H1 (cell line): ENCODE results near the gene ARMH3. TPM values are rescaled to one million over a fixed set of nuclear protein-coding genes. Genes with fewer than 3 reads are reported as not detected.

Experiments
- CTCF ChIA-PET: fragments of 300-600 bp; sonication (Branson Sonifier 250); formaldehyde crosslinking; loops from one replicate; lab custom pipeline; 2021; ENCODE audit not compliant: partially characterized antibody; lab: Charles Lee
- POLR2A ChIA-PET: fragments of 300-600 bp; sonication (Branson Sonifier 250); formaldehyde crosslinking; loops from one replicate; lab custom pipeline; 2021; ENCODE audit warnings: inconsistent platforms; ENCODE audit not compliant: partially characterized antibody; lab: Charles Lee
- DNase-seq, 2 experiments: peaks; one replicate each; pipeline versions ENCODE4 v3.0.0 to v3.0.0-alpha.2; 2010 to 2022; ENCODE audit warnings: low spot score in 2 of 2, low read depth in 1 of 2, mixed read lengths in 1 of 2
- FAIRE-seq: peaks from 2 replicates; lab custom pipeline; 2011; peaks lifted over from hg19 to GRCh38; lab: Jason Lieb, UNC
- H2AFZ ChIP-seq: 2 replicates; pipeline ENCODE4 v1.8.1; 2012; ENCODE audit warnings: low read length, inconsistent platforms
- H2AK5ac ChIP-seq: 2 replicates; pipeline ENCODE4 v1.6.1; 2013; ENCODE audit warnings: low read depth, low read length
- H2BK120ac ChIP-seq: replicated peaks from 2 replicates; pipeline ENCODE3; 2013; ENCODE audit warnings: low read depth, low read length, inconsistent platforms
- H2BK12ac ChIP-seq: 2 replicates; pipeline ENCODE4 v1.6.1; 2013; ENCODE audit warnings: low read depth, low read length
- H2BK15ac ChIP-seq: 2 replicates; pipeline ENCODE4 v1.6.1; 2013; ENCODE audit warnings: low read length
- H2BK20ac ChIP-seq: 2 replicates; pipeline ENCODE4 v1.6.1; 2013; ENCODE audit warnings: low read length
- H2BK5ac ChIP-seq: 2 replicates; pipeline ENCODE4 v1.6.1; 2013; ENCODE audit warnings: low read depth, low read length
- H3K14ac ChIP-seq: 2 replicates; pipeline ENCODE4 v1.6.1; 2013; ENCODE audit warnings: inconsistent platforms; ENCODE audit not compliant: insufficient read length
- H3K18ac ChIP-seq: 2 replicates; pipeline ENCODE4 v1.6.1; 2013; ENCODE audit warnings: low read length; ENCODE audit errors: extremely low read depth
- H3K23ac ChIP-seq: 2 replicates; pipeline ENCODE4 v1.6.1; 2013; ENCODE audit warnings: inconsistent platforms; ENCODE audit not compliant: insufficient read length
- H3K23me2 ChIP-seq: 2 replicates; pipeline ENCODE4 v1.6.1; 2013; ENCODE audit warnings: low read depth, low read length
- H3K27ac ChIP-seq: 2 replicates; pipeline ENCODE4 v1.6.1; 2011; ENCODE audit warnings: low read depth, low read length, inconsistent platforms
- H3K27me3 ChIP-seq, 4 experiments: replicated peaks in 1 of 4; 1 replicate in 1 of 4; 2 replicates in 3 of 4; pipeline versions ENCODE4 v1.6.1 to v1.8.1; 2011 to 2013; ENCODE audit warnings: low read length in 3 of 4, mild to moderate bottlenecking in 3 of 4, inconsistent platforms in 2 of 4, mixed read lengths in 2 of 4, moderate library complexity in 1 of 4; ENCODE audit not compliant: control insufficient read depth in 3 of 4, insufficient read depth in 3 of 4; ENCODE audit errors: extremely low read depth in 1 of 4
- H3K36me3 ChIP-seq, 4 experiments: 2 replicates each; pipeline versions ENCODE4 v1.6.1 to v1.8.1; 2011 to 2013; ENCODE audit warnings: mild to moderate bottlenecking in 4 of 4, low read length in 3 of 4, moderate library complexity in 2 of 4, control low read depth in 1 of 4, inconsistent platforms in 1 of 4; ENCODE audit not compliant: insufficient read depth in 4 of 4, control insufficient read depth in 2 of 4
- H3K4ac ChIP-seq: replicated peaks from 2 replicates; pipeline ENCODE3; 2013; ENCODE audit warnings: low read length, low read depth, mixed read lengths, inconsistent platforms; ENCODE audit not compliant: insufficient read length
- H3K4me1 ChIP-seq, 4 experiments: replicated peaks in 1 of 4; 1 replicate in 1 of 4; 2 replicates in 3 of 4; pipeline versions ENCODE4 v1.6.1 to v1.8.1; 2011 to 2013; ENCODE audit warnings: low read length in 3 of 4, inconsistent platforms in 2 of 4, mixed read lengths in 1 of 4; ENCODE audit not compliant: insufficient read depth in 4 of 4, control insufficient read depth in 3 of 4
- H3K4me2 ChIP-seq, 2 experiments: 2 replicates each; pipeline versions ENCODE4 v1.6.1 to v1.8.1; 2011 to 2013; ENCODE audit warnings: low read depth in 2 of 2, low read length in 2 of 2, control low read depth in 1 of 2, inconsistent platforms in 1 of 2, mild to moderate bottlenecking in 1 of 2; ENCODE audit not compliant: insufficient read depth in 1 of 2
- H3K4me3 ChIP-seq, 4 experiments: fragments of 200-600, 300-600 bp in 1 of 4; sonication (generic), shearing (Covaris generic), sonication (Bioruptor Twin) in 1 of 4; 2 replicates each; pipeline versions ENCODE4 v1.5.1 to v1.8.1; 2011 to 2016; ENCODE audit warnings: low read length in 4 of 4, low read depth in 3 of 4, control low read depth in 2 of 4, inconsistent platforms in 2 of 4, mild to moderate bottlenecking in 2 of 4, mixed read lengths in 1 of 4, moderate library complexity in 1 of 4; ENCODE audit not compliant: insufficient read depth in 2 of 4; ENCODE audit errors: extremely low read depth in 1 of 4
- H3K56ac ChIP-seq: replicated peaks from 2 replicates; pipeline ENCODE3; 2013; ENCODE audit warnings: low read depth, mild to moderate bottlenecking, mixed read lengths, low read length, inconsistent platforms; ENCODE audit not compliant: insufficient read length
- H3K79me1 ChIP-seq: 2 replicates; pipeline ENCODE4 v1.6.1; 2013; ENCODE audit warnings: low read depth, low read length, control low read depth
- H3K79me2 ChIP-seq, 2 experiments: 2 replicates each; pipeline versions ENCODE4 v1.6.1 to v1.8.1; 2012 to 2013; ENCODE audit warnings: low read length in 2 of 2, mild to moderate bottlenecking in 2 of 2, inconsistent platforms in 1 of 2; ENCODE audit not compliant: insufficient read depth in 2 of 2, control insufficient read depth in 1 of 2
- H3K9ac ChIP-seq, 4 experiments: replicated peaks in 1 of 4; 1 replicate in 1 of 4; 2 replicates in 3 of 4; pipeline versions ENCODE4 v1.6.1 to v1.8.1; 2011 to 2013; ENCODE audit warnings: low read depth in 3 of 4, low read length in 3 of 4, control low read depth in 2 of 4, mild to moderate bottlenecking in 2 of 4, moderate library complexity in 2 of 4, inconsistent platforms in 1 of 4; ENCODE audit errors: extremely low read depth in 1 of 4
- H3K9me3 ChIP-seq, 2 experiments: 2 replicates each; pipeline versions ENCODE4 v1.6.1 to v1.8.1; 2012 to 2013; ENCODE audit warnings: mild to moderate bottlenecking in 2 of 2, moderate library complexity in 2 of 2, control low read depth in 1 of 2, inconsistent platforms in 1 of 2, low read depth in 1 of 2, low read length in 1 of 2, mixed read lengths in 1 of 2; ENCODE audit not compliant: insufficient read depth in 2 of 2
- H4K20me1 ChIP-seq, 2 experiments: replicated peaks in 1 of 2; 2 replicates each; pipeline versions ENCODE3 to v1.8.1; 2011 to 2013; ENCODE audit warnings: inconsistent platforms in 2 of 2, low read length in 2 of 2, mild to moderate bottlenecking in 1 of 2; ENCODE audit not compliant: insufficient read depth in 2 of 2, control insufficient read depth in 1 of 2
- H4K5ac ChIP-seq: 2 replicates; pipeline ENCODE4 v1.6.1; 2013; ENCODE audit warnings: low read length, low read depth, mixed read lengths, inconsistent platforms; ENCODE audit not compliant: insufficient read length
- H4K8ac ChIP-seq: 2 replicates; pipeline ENCODE4 v1.8.0; 2013; ENCODE audit warnings: mild to moderate bottlenecking, moderate library complexity, low read length, inconsistent platforms; ENCODE audit not compliant: insufficient read depth; ENCODE audit errors: extremely low read depth
- H4K91ac ChIP-seq: replicated peaks from 2 replicates; pipeline ENCODE3; 2013; ENCODE audit warnings: low read length, mixed read lengths, inconsistent platforms; ENCODE audit not compliant: insufficient read length
- CHD1 ChIP-seq: IDR thresholded peaks from 2 replicates; pipeline ENCODE4 v1.6.1; 2012; ENCODE audit warnings: low read depth, low read length, improper control_type of control experiment
- CHD2 ChIP-seq: IDR thresholded peaks from 2 replicates; pipeline ENCODE4 v1.6.1; 2012; ENCODE audit warnings: low read length, improper control_type of control experiment
- CTCF ChIP-seq, 3 experiments: IDR thresholded peaks; 1 replicate in 2 of 3; 2 replicates in 1 of 3; pipeline versions ENCODE4 v1.5.1 to v1.6.1; 2011; ENCODE audit warnings: low read length in 3 of 3, mild to moderate bottlenecking in 3 of 3, inconsistent platforms in 2 of 3, low read depth in 1 of 3, moderate library complexity in 1 of 3; ENCODE audit not compliant: insufficient read depth in 1 of 3; ENCODE audit errors: control extremely low read depth in 1 of 3
- E2F6 ChIP-seq: IDR thresholded peaks from 2 replicates; pipeline ENCODE4 v1.6.1; 2012; ENCODE audit warnings: inconsistent platforms
- WGBS, 2 experiments: shearing (Covaris generic) in 1 of 2; methylation state at CpG; one replicate each; pipeline versions ENCODE4 v1.1.6 to v1.1.7; 2013 to 2015; ENCODE audit warnings: low lambda C conversion rate in 2 of 2, mixed read lengths in 2 of 2, inconsistent platforms in 1 of 2, low coverage in 1 of 2, missing lambda C conversion rate in 1 of 2; ENCODE audit not compliant: insufficient replicate concordance in 2 of 2, insufficient coverage in 1 of 2, insufficient read length in 1 of 2; ENCODE audit errors: extremely low coverage in 1 of 2, missing lambda C conversion rate in 1 of 2; 5-methylcytosine and 5-hydroxymethylcytosine counted together
- polyA plus RNA-seq, 7 experiments: library from polyadenylated mRNA; depleted of rRNA in 3 of 7; stranded (reverse) in 5 of 7; unstranded in 2 of 7; fragments of >200 nt in 5 of 7; fragments of 200-250 nt in 2 of 7; gene quantifications; 1 replicate in 5 of 7; 2 replicates in 1 of 7; 4 replicates in 1 of 7; pipeline versions ENCODE4 v1.2.1 to v1.2.3, GENCODE V29; 2011 to 2013; ENCODE audit warnings: missing spikeins in 2 of 7, mixed read lengths in 2 of 7
- total RNA-seq: library from RNA; stranded (reverse); fragmentation: NEBNext Ultra II Directional; extraction: Animal tissue kit (Norgen Biotek cat#: 25700); gene quantifications from 2 replicates; pipeline ENCODE4 v1.2.1, GENCODE V29; 2021

The ARMH3 gene
- total and polyA plus RNA-seq, 2 of the 8 experiments (the other 6 are each of a cell fraction or from before 2014, with no cell fraction given), result 11.6 to 18.3 TPM

- H4K20me1 ChIP-seq, result no peaks in the 10 kb centered on the region
- no peaks in the 10 kb centered on the region for H3K36me3 ChIP-seq
- peak overlapping the region; percentile 25 for H3K18ac ChIP-seq
- FAIRE-seq, result peak; percentile 50
- no peak overlapping the region for H2BK120ac ChIP-seq
- H4K8ac ChIP-seq, result no peak overlapping the region
- H3K27ac ChIP-seq, result no peak overlapping the region
- peak overlapping the region; percentile 26 to 52; a peak in 2 of 4 replicates for H3K4me2 ChIP-seq
- TF ChIP-seq CTCF (IDR thresholded peaks at IDR 0.05; ENCODE audit: control extremely low read depth in 1 of 3, insufficient read depth in 1 of 3, low read depth in 1 of 3, low read length in 3 of 3), result no peak
- no peak for TF ChIP-seq CHD2
- TF ChIP-seq E2F6, result peak; percentile 22; the same call in 1 of the 2 replicates
- TF ChIP-seq CHD1, result no peak
- H3K23ac ChIP-seq, result no peak overlapping the region
- no peaks in the 10 kb centered on the region for H3K79me2 ChIP-seq
- H3K9ac ChIP-seq, result no peak overlapping the region
- H3K27me3 ChIP-seq, result no peaks in the 10 kb centered on the region
- H3K9me3 ChIP-seq, result no peaks in the 10 kb centered on the region
- 76% methylated on average over 7 of the region's 8 CpGs; no CpG with 5 or more reads in 1 of the 2 experiments for WGBS, 2 experiments
- H4K91ac ChIP-seq, result no peak overlapping the region
- DNase-seq, result no peak
- no peaks in the 10 kb centered on the region; the same call in 1 of the 2 replicates for H3K79me1 ChIP-seq
- no peak overlapping the region for H3K14ac ChIP-seq
- H3K56ac ChIP-seq, result no peak overlapping the region
- POLR2A ChIA-PET, result interaction anchor here (0.6 to 2.2 kb wide), 2 partner anchors 10 to 101 kb away, joined by 3 to 6 read pairs; partner anchors contain the start of gene OGA
- H2BK12ac ChIP-seq, result no peak overlapping the region
- H2BK20ac ChIP-seq, result no peak overlapping the region
- H3K4me3 ChIP-seq, result no peak overlapping the region
- peak overlapping the region; percentile 25; the same call in 1 of the 2 replicates for H2AFZ ChIP-seq
- CTCF ChIA-PET, result interaction anchor here (0.8 to 2.6 kb wide), 5 partner anchors 12 to 154 kb away, joined by 3 to 10 read pairs (median 4); no protein-coding TSS in a partner anchor
- no peaks in the 10 kb centered on the region for H3K23me2 ChIP-seq
- no peak overlapping the region for H2BK5ac ChIP-seq
- no peak overlapping the region for H2AK5ac ChIP-seq
- H2BK15ac ChIP-seq, result no peak overlapping the region
- H3K4me1 ChIP-seq, result peaks cover 0 to 7% (median 6%) of the 10 kb centered on the region in 4 experiments; a peak in 4 of 7 replicates
- no peak overlapping the region for H3K4ac ChIP-seq
- H4K5ac ChIP-seq, result no peak overlapping the region
Observed at GRCh38 chr10:101919026-101919770, 136.8 kb downstream of the ARMH3 start.
